Embryonic facial prominence (tissue), 1 donor: ENCODE results near the gene TRIM25.

Experiments
- DNase-seq: peaks from one replicate; pipeline ENCODE4 v3.0.0-alpha.2; 2016; ENCODE audit errors: extremely low spot score

The TRIM25 gene

GRCh38 chr17:56926704-56927103 lies 12.9 kb upstream of the TRIM25 start:
- no peak for DNase-seq

- DNase-seq: no peak
Observed at GRCh38 chr17:56926270-56926669, 12.4 kb upstream of the TRIM25 start.

- DNase-seq: no peak
Observed at GRCh38 chr17:56925088-56925487, 11.2 kb upstream of the TRIM25 start.

- DNase-seq: no peak
Observed at GRCh38 chr17:56919717-56920116, 5.9 kb upstream of the TRIM25 start.

- no peak for DNase-seq
Observed at GRCh38 chr17:56918916-56919315, 5.1 kb upstream of the TRIM25 start.

- no peak for DNase-seq
Observed at GRCh38 chr17:56917559-56918296, 3.9 kb upstream of the TRIM25 start.

- DNase-seq: no peak
Observed at GRCh38 chr17:56914581-56915273, 878 bp upstream of the TRIM25 start.

GRCh38 chr17:56913353-56913866 lies 439 bp downstream of the TRIM25 start:
- DNase-seq: no peak

GRCh38 chr17:56913000-56913311 lies 893 bp downstream of the TRIM25 start:
- no peak for DNase-seq

GRCh38 chr17:56912105-56912999 lies 1.5 kb downstream of the TRIM25 start:
- DNase-seq: no peak

- DNase-seq: no peak
Observed at GRCh38 chr17:56910509-56911235, 3.2 kb downstream of the TRIM25 start.

GRCh38 chr17:56909742-56910508 lies 3.9 kb downstream of the TRIM25 start:
- DNase-seq: no peak

GRCh38 chr17:56908001-56908542 lies 5.8 kb downstream of the TRIM25 start:
- DNase-seq: no peak

GRCh38 chr17:56903560-56903959 lies 10.3 kb downstream of the TRIM25 start:
- no peak for DNase-seq

- no peak for DNase-seq
Observed at GRCh38 chr17:56902348-56902747, 11.5 kb downstream of the TRIM25 start.

- DNase-seq: no peak
Observed at GRCh38 chr17:56899403-56899802, 14.4 kb downstream of the TRIM25 start.

GRCh38 chr17:56898874-56899273 lies 15.0 kb downstream of the TRIM25 start:
- no peak for DNase-seq

- DNase-seq: no peak
Observed at GRCh38 chr17:56897646-56898424, 16.0 kb downstream of the TRIM25 start.

GRCh38 chr17:56896968-56897359 lies 16.9 kb downstream of the TRIM25 start:
- DNase-seq: no peak
